ENCODE measurements around the gene FAM193B. TPM values are rescaled to one million over a fixed set of nuclear protein-coding genes. Genes with fewer than 3 reads are reported as not detected.

The FAM193B gene
- 23.2 TPM for total RNA-seq
- long read RNA-seq, partial matches to known transcripts = 5 of 33 reads
- long read RNA-seq, other reads (novel, unspliced or antisense) = 20 of 33 reads

GRCh38 chr5:177554474-177555111 is at the start of gene FAM193B:
FAM193B (minus strand) TSS chr5:177554563; CDS start chr5:177554458, 105 bp downstream.
- DNase-seq = peak; percentile 97
- intact Hi-C loops (cut with DNase I) = no loop called here
- peak; percentile 97 for ATAC-seq (ENCODE audit: poor library complexity)

GRCh38 chr5:177604116-177604521 is 49.8 kb upstream of the FAM193B start:
- DNase-seq (no peak), ATAC-seq (ENCODE audit: poor library complexity) (no peak)
- intact Hi-C loops (cut with DNase I) = no loop called here

- no peak for ATAC-seq (ENCODE audit: poor library complexity)
- intact Hi-C loops (cut with DNase I) = no loop called here
Measured at GRCh38 chr5:177603631-177604030, 49.3 kb upstream of the FAM193B start.

GRCh38 chr5:177602458-177602830 is 48.1 kb upstream of the FAM193B start:
- intact Hi-C loops (cut with DNase I) = no loop called here
- ATAC-seq (ENCODE audit: poor library complexity) (no peak), DNase-seq (no peak)

More at GRCh38 chr5:177603631-177604030, 49.3 kb upstream of the FAM193B start:
- no peak for DNase-seq

- no peak for DNase-seq
- intact Hi-C loops (cut with DNase I) = no loop called here
- no peak for ATAC-seq (ENCODE audit: poor library complexity)
Measured at GRCh38 chr5:177601577-177602457, 47.5 kb upstream of the FAM193B start.

- ATAC-seq (ENCODE audit: poor library complexity) = no peak
- intact Hi-C loops (cut with DNase I) = no loop called here
- DNase-seq = no peak
Measured at GRCh38 chr5:177601126-177601525, 46.8 kb upstream of the FAM193B start.

- ATAC-seq (ENCODE audit: poor library complexity) (no peak), DNase-seq (no peak)
- intact Hi-C loops (cut with DNase I) = no loop called here
Measured at GRCh38 chr5:177600508-177601018, 46.2 kb upstream of the FAM193B start.

DNA sequence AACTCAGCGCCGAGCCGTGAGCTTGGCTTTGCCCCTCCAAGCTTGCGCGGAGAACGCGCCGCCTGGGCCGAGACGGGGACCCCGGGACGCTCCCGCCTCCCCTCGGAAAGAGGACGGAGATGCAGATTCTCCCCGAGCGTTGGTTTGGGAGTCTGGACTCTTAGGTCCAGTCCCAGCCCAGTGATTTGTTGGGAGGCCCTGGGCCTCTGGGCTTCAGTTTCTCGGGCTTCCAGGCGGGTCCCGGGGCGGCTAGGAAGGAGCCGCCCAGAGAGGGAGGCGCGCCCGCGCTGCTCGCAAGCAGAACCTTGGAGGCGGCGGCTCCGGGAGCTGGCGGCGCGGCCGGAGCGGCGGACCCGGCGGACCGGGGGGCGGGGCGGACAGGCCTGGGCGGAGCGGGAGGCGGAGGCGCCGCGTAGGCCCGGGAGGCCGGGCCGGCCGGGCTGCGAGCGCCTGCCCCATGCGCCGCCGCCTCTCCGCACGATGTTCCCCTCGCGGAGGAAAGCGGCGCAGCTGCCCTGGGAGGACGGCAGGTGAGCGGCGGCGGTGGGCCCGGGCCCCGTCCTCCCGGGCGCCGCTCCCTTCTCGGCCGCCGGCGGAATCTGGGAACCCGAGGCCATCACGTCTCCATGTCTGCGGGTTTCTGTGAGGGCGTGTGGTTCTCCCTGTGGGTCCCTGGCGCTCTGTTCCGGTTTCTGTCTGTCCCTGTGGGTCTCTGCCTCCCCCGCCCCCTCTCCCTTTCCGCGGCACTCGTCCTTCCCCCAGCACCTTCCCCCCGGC is 45.6 kb upstream of the FAM193B start, which contains the start of gene B4GALT7:
Gene B4GALT7, plus strand, starts transcription at position 402 of the 777 bp plus-strand sequence. Its CDS starts 79 bp downstream, at position 481.
- intact Hi-C loops (cut with DNase I) = no loop called here
- DNase-seq = peak; percentile 92
- ATAC-seq (ENCODE audit: poor library complexity) = peak; percentile 98

- intact Hi-C loops (cut with DNase I) = no loop called here
- ATAC-seq (ENCODE audit: poor library complexity) = no peak
- no peak for DNase-seq
Measured at GRCh38 chr5:177598477-177598876, 44.1 kb upstream of the FAM193B start.

DNA sequence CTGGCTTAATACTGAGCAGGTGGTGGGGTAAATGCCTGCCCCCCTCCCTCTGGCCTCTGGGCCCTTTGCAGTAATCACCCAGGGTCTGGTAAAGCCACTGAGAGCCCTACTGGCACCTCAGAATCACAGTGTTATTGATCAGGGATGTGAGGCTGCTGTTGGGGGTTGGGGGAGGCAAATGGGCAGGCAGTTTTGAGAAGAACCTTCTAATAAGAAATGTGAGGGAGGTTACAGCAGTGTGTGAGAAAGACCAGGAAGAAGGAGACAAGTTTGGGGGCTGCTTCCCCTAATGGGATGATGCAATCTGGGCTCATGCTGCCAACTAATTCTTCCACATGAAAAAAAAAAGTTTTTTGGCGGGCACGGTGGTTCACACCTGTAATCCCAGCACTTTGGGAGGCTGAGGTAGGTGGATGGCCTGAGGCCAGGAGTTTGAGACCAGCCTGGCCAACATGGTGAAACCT is 42.4 kb upstream of the FAM193B start:
- ATAC-seq (ENCODE audit: poor library complexity) (no peak), DNase-seq (no peak)
- intact Hi-C loops (cut with DNase I) = no loop called here

DNA sequence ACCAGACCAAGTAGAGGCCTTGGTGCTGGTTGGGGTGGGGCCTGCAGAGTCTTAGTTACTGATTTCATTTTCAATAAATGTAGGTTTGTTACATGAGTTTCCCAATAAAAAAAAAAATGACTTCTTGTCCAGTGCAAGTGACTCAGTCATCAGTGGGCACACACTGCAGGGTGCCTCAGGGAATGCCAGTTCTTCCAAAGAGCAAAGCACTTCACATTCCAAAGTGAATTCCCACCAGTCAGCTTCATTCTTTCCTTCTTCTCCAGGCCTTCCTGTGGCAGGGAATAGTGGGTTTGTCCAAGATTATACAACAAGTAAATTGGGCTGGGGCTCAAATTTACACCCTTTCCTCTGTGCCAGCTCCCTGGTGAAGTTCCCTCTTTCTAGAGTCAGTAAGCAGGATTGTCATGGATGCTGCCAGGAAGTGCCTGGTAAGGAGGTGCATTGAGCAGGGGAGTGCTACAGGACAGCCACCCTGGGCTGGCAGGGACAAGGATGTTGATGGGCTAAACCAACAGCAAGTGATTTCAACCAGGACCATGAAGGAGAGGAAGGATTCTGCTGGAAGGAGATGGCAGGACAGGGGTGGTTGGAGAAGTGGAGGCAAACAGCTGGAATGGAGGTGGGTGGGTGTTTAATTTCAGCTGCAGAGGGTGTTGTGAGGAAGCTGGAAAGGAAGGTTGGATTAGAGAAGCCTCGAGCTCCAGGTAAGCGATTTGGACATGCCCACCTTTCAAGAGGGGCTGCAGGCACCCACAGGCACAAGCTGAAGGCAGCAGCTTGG is 41.8 kb upstream of the FAM193B start:
- intact Hi-C loops (cut with DNase I) = no loop called here

DNA sequence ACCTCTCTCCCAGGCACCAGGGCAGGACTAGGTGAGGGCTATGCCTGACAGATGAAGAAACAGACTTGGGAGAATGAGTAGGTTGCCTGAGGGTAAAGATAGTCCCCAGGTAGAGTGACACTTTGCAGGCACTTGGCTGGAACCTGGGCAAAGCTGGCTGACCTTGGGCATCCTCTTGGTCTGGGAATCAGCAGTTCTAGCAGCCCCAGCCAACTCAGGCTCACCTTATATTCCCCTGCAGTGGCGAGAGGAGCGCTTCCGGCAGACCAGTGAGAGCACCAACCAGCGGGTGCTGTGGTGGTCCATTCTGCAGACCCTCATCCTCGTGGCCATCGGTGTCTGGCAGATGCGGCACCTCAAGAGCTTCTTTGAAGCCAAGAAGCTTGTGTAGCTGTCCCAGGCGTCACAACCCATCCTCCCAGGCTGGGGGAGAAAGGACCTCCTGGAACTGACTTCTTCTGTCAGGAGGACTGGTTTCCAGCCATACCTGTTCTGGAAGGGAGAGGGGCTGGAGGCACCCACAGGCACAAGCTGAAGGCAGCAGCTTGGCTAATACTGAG is 40.7 kb upstream of the FAM193B start:
- no peak for ATAC-seq (ENCODE audit: poor library complexity)
- no peak for DNase-seq
- intact Hi-C loops (cut with DNase I) = no loop called here

More for the DNA sequence above, 41.8 kb upstream of the FAM193B start:
- DNase-seq (no peak), ATAC-seq (ENCODE audit: poor library complexity) (no peak)

DNA sequence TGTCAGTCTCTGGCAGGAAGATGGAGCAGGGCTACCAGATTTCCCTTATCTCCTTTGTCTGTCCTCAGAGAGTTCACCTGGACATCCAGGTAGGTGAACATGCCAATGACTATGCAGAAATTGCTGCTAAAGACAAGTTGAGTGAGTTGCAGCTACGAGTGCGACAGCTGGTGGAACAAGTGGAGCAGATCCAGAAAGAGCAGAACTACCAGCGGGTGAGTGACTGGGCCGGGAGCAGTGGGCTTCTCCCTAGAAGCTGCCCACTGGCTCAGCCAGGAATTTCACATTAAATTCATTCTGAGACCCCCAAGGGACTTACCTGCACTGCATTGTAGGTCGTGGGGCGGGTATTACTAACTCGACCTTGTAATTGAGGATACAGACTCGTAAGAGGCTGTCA is 39.7 kb upstream of the FAM193B start:
- ATAC-seq (ENCODE audit: poor library complexity) (no peak), DNase-seq (no peak)
- intact Hi-C loops (cut with DNase I) = no loop called here

GRCh38 chr5:177593511-177593910 is 39.1 kb upstream of the FAM193B start:
- DNase-seq (no peak), ATAC-seq (ENCODE audit: poor library complexity) (no peak)
- intact Hi-C loops (cut with DNase I) = no loop called here

DNA sequence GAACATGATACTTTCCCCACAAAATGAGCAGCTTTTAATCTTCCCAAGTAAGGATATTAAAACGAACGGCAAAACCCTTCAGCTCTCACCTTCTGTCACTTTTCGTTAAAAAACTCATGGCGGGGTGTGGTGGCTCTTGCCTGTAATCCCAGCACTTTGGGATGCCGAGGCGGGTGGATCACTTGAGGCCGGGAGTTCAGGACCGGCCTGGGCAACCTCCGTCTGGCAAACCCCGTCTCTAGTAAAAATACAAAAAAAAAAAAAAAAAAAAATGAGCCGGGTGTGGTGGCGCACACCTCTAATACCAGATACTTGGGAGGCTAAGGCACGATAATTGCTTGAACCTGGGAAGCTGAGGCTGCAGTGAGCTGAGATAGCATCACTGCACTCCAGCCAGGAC is 38.5 kb upstream of the FAM193B start:
- intact Hi-C loops (cut with DNase I) = no loop called here
- ATAC-seq (ENCODE audit: poor library complexity) (no peak), DNase-seq (no peak)

GRCh38 chr5:177592010-177592834 is 37.9 kb upstream of the FAM193B start, which contains the start of gene TMED9:
TMED9 (plus strand) TSS chr5:177592203; CDS start chr5:177592215, 12 bp downstream.
- intact Hi-C loops (cut with DNase I) = no loop called here
- peak; percentile 100 for ATAC-seq (ENCODE audit: poor library complexity)
- peak; percentile 91 for DNase-seq

DNA sequence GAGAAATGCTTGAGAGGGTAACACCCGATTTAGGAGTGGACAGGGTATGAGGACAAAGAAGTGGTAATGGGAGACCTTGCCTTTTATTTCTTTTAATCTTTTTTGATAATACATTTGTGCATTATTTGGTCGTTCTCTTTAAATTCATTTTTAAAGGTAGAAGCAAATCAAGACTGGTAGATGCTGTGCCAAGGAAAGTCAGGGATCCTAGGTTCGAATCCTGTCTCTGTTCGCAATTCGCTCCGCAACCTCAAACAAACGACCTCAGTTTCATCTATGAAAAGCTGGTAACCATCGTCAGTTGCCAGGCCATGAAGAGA is 37.3 kb upstream of the FAM193B start:
- ATAC-seq (ENCODE audit: poor library complexity) = no peak
- intact Hi-C loops (cut with DNase I) = no loop called here
- DNase-seq = no peak
